GM23338 (cell line): ENCODE data around the gene ARID3A.

Experiments
- CREB1 ChIP-seq: fragments of 250-450 bp; sonication (Bioruptor Pico); IDR thresholded peaks from 2 replicates; pipeline ENCODE4 v1.5.0; 2020; ENCODE audit warnings: low read depth, mild to moderate bottlenecking, moderate library complexity
- CTCF ChIP-seq, 2 experiments: fragments of 200-600 bp in 1 of 2; sonication (generic) in 1 of 2; conservative IDR thresholded peaks; 2 replicates each; pipeline versions ENCODE4 v1.5.1 to v1.6.1; 2016 to 2017; ENCODE audit warnings: antibody characterized with exemption in 2 of 2, low read depth in 2 of 2, mild to moderate bottlenecking in 2 of 2, moderate library complexity in 1 of 2
- ETS1 ChIP-seq: IDR thresholded peaks from 2 replicates; pipeline ENCODE4 v1.6.1; 2016; ENCODE audit warnings: antibody characterized with exemption
- EZH2 ChIP-seq: fragments of 200-600 bp; sonication (generic); IDR thresholded peaks from one replicate; pipeline ENCODE4 v1.8.0; 2017; ENCODE audit warnings: antibody characterized with exemption, mild to moderate bottlenecking, low read depth; ENCODE audit not compliant: unreplicated experiment
- EZH2phosphoT487 ChIP-seq: fragments of 200-600 bp; sonication (generic); IDR thresholded peaks from one replicate; pipeline ENCODE4 v1.8.1; 2018; ENCODE audit warnings: antibody characterized with exemption; ENCODE audit not compliant: unreplicated experiment
- JUNB ChIP-seq: IDR thresholded peaks from one replicate; pipeline ENCODE4 v1.6.1; 2016; ENCODE audit warnings: antibody characterized with exemption; ENCODE audit not compliant: unreplicated experiment
- POLR2AphosphoS5 ChIP-seq: IDR thresholded peaks from 2 replicates; pipeline ENCODE4 v1.6.1; 2016; ENCODE audit warnings: antibody characterized with exemption, low read depth
- REST ChIP-seq: IDR thresholded peaks from one replicate; pipeline ENCODE4 v1.6.1; 2018; ENCODE audit warnings: antibody characterized with exemption; ENCODE audit not compliant: unreplicated experiment
- STAT1 ChIP-seq: IDR thresholded peaks from one replicate; pipeline ENCODE4 v1.6.1; 2016; ENCODE audit warnings: antibody characterized with exemption; ENCODE audit not compliant: unreplicated experiment
- ZNF462 ChIP-seq: fragments of 250-450 bp; sonication (Bioruptor Pico); IDR thresholded peaks from 2 replicates; pipeline ENCODE4 v1.5.0; 2020; ENCODE audit warnings: mild to moderate bottlenecking, moderate library complexity

GRCh38 chr19:1009981-1010538 lies 84.2 kb downstream of the ARID3A start:
- no peak; a peak in 1 of 4 replicates for TF ChIP-seq CTCF (conservative IDR thresholded peaks at IDR 0.05; ENCODE audit: low read depth in 2 of 2)
- TF ChIP-seq EZH2: no peak
- TF ChIP-seq POLR2AphosphoS5: no peak
- no peak for TF ChIP-seq STAT1
- TF ChIP-seq REST: no peak
- no peak for TF ChIP-seq EZH2phosphoT487
- TF ChIP-seq JUNB: no peak
- TF ChIP-seq ZNF462 (CRISPR knock-in tag): no peak
- TF ChIP-seq ETS1: no peak
- no peak for TF ChIP-seq CREB1
